Peyer's patch (tissue), 4 donors: ENCODE measurements around the gene HRH2.

Experiments used
- POLR2A ChIP-seq, 2 donors: fragments of 450-650 bp; IDR thresholded peaks; one replicate each; pipeline ENCODE4 v1.5.1; 2017; ENCODE audit warnings: antibody characterized with exemption in 2 of 2, mild to moderate bottlenecking in 2 of 2, moderate library complexity in 2 of 2
- TF ChIP-seq, protein P1 (sequence below), 6 experiments: fragments of 450-650 bp in 4 of 6; fragments of 200-600 bp in 2 of 6; sonication (generic) in 1 of 6; IDR thresholded peaks; one replicate each; pipeline ENCODE4 v1.5.1; 2017 to 2019; ENCODE audit warnings: antibody characterized with exemption in 6 of 6, mild to moderate bottlenecking in 3 of 6, moderate library complexity in 1 of 6

DNA sequence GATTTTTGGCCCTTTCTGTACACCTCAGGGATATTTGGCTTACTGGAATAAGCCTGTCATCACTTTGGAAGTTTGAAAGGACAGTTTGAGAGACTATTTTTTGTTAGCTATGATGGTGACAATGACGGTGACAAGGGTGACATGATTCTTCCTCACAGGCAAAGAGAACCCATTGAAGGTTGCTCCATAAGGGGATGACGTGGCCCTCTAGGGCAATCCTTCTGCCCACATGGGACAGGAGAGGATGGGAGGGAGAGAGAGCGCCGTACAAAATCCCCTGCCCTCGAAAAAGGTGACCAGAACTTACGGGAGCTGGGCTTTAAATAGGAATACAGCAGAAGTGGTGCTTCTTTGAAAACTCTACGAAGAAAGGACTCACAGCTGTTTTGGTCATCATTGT is 22.6 kb downstream of the HRH2 start:
- no peak for TF ChIP-seq POLR2A (IDR thresholded peaks at IDR 0.05)
- TF ChIP-seq, protein P1, sequence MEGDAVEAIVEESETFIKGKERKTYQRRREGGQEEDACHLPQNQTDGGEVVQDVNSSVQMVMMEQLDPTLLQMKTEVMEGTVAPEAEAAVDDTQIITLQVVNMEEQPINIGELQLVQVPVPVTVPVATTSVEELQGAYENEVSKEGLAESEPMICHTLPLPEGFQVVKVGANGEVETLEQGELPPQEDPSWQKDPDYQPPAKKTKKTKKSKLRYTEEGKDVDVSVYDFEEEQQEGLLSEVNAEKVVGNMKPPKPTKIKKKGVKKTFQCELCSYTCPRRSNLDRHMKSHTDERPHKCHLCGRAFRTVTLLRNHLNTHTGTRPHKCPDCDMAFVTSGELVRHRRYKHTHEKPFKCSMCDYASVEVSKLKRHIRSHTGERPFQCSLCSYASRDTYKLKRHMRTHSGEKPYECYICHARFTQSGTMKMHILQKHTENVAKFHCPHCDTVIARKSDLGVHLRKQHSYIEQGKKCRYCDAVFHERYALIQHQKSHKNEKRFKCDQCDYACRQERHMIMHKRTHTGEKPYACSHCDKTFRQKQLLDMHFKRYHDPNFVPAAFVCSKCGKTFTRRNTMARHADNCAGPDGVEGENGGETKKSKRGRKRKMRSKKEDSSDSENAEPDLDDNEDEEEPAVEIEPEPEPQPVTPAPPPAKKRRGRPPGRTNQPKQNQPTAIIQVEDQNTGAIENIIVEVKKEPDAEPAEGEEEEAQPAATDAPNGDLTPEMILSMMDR (IDR thresholded peaks at IDR 0.05): no peak
